Activated gamma-delta T cell (primary cell): ENCODE results near the gene KIAA1586.

Source experiments
- DNase-seq: peaks from one replicate; lab custom pipeline; 2025; lab: John Stamatoyannopoulos, UW

Gene KIAA1586

DNA sequence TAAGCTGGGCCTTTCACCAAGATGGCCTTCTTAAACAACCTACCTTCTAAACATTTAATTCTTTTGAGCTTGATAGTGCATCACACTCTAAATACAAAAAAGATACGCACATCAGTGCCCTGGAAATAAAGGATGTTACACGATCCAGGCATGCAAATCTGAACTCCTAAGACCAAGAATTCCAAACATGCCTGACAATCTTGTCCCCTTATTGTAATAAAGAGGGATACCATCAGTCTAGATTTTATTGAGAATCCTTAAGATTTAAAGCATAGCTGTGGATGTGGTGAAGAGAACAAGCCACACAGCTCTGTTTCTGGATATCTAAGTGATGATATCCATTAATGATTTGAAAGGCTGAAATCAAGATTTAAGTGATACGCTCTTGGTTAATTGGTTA lies 56.5 kb downstream of the KIAA1586 start:
- no peak for DNase-seq

DNA sequence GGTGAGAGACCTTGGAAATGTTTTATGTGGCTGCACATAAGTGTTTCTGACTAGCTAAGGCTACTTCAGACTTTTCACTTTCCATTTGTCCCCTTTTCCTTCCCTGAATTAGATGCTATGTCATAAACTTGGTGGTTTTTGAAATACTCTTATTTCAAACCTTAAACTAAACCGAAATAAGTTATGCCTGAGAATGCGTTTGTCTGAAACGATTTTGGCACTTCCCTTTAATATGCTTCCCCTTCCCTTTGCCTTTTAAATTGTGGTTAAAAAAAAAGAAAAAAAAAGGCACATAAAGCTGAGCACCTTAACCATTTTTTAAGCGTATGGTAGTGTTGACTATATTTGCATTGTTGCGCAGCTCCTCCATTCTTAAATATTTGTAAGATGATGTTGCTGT lies 57.8 kb downstream of the KIAA1586 start:
- DNase-seq: no peak
